HCT116 (cell line): ENCODE measurements around the gene CACNA2D3. TPM values are rescaled to one million over a fixed set of nuclear protein-coding genes. Genes with fewer than 3 reads are reported as not detected.

Experiments used
- ATAC-seq: fragments of 200-7000 bp; cut with Tn5 transposase; 2 replicates; pipeline ENCODE4 v1.9.1; 2020; ENCODE audit warnings: mild to moderate bottlenecking, moderate library complexity
- BruUV-seq: library from RNA; stranded (reverse); fragments of 400-500 nt; replicated peaks from 2 replicates; lab custom pipeline; 2021; lab: Mats Ljungman, UMichigan
- CTCF ChIA-PET: fragments of 300-600 bp; sonication (Branson Sonifier 250); formaldehyde crosslinking; loops from one replicate; lab custom pipeline; 2021; ENCODE audit warnings: antibody characterized with exemption; lab: Charles Lee
- POLR2A ChIA-PET: fragments of 300-600, 350-600 bp; sonication (Branson Sonifier 250); formaldehyde crosslinking; loops from one replicate; lab custom pipeline; 2021; ENCODE audit warnings: antibody characterized with exemption; lab: Charles Lee
- RAD21 ChIA-PET, 2 experiments: fragments of 300-600 bp; sonication (Branson Sonifier 250); formaldehyde crosslinking; loops; one replicate each; lab custom pipeline; 2023; ENCODE audit warnings: low total read pairs in 2 of 2; ENCODE audit not compliant: uncharacterized antibody in 2 of 2, unreplicated experiment in 2 of 2, low non-redundant PET in 1 of 2; lab: Charles Lee
- DNase-seq: peaks from one replicate; pipeline ENCODE4 v3.0.0-alpha.2; 2010; ENCODE audit warnings: low read depth, low spot score
- H2AFZ ChIP-seq: fragments of 200-600 bp; shearing (Covaris generic), sonication (generic); 2 replicates; pipeline ENCODE4 v1.6.1; 2017; ENCODE audit warnings: low read depth, mixed run types, mixed read lengths, antibody characterized with exemption, low read length; ENCODE audit not compliant: poor library complexity, severe bottlenecking
- H3K27ac ChIP-seq: 2 replicates; pipeline ENCODE4 v1.5.1; 2012; ENCODE audit warnings: low read depth, low read length
- H3K27me3 ChIP-seq: fragments of 200-600 bp; sonication (generic); 2 replicates; pipeline ENCODE4 v1.6.1; 2016; ENCODE audit warnings: mixed run types, low read length, mixed read lengths; ENCODE audit not compliant: insufficient read depth
- H3K36me3 ChIP-seq, 2 experiments: fragments of 200-500 bp in 1 of 2; fragments of 200-600 bp in 1 of 2; sonication (Bioruptor generic) in 1 of 2; sonication (generic) in 1 of 2; 2 replicates each; pipeline versions ENCODE4 v1.5.1 to v1.6.1; 2014 to 2016; ENCODE audit warnings: low read length in 2 of 2, inconsistent platforms in 1 of 2, mixed read lengths in 1 of 2, mixed run types in 1 of 2; ENCODE audit not compliant: insufficient read depth in 2 of 2, control insufficient read depth in 1 of 2
- H3K4me1 ChIP-seq, 2 experiments: fragments of 200-600 bp in 1 of 2; sonication (generic) in 1 of 2; 2 replicates each; pipeline versions ENCODE4 v1.5.1 to v1.6.1; 2012 to 2017; ENCODE audit warnings: low read length in 2 of 2, inconsistent platforms in 1 of 2, mild to moderate bottlenecking in 1 of 2, mixed read lengths in 1 of 2, mixed run types in 1 of 2, moderate library complexity in 1 of 2; ENCODE audit not compliant: insufficient read depth in 2 of 2, control insufficient read depth in 1 of 2
- H3K4me2 ChIP-seq: fragments of 200-600 bp; sonication (generic); 2 replicates; pipeline ENCODE4 v1.6.1; 2017; ENCODE audit warnings: mixed run types, low read length, mixed read lengths
- H3K4me3 ChIP-seq, 2 experiments: fragments of 200-600 bp in 1 of 2; sonication (generic) in 1 of 2; replicated peaks in 1 of 2; 2 replicates each; pipeline ENCODE4 v1.5.1; 2011 to 2016; ENCODE audit warnings: low read length in 2 of 2, control low read depth in 1 of 2, low read depth in 1 of 2, mild to moderate bottlenecking in 1 of 2, mixed read lengths in 1 of 2, mixed run types in 1 of 2
- H3K79me2 ChIP-seq: fragments of 200-600 bp; sonication (generic); 2 replicates; pipeline ENCODE4 v1.6.1; 2017; ENCODE audit warnings: mild to moderate bottlenecking, mixed run types, low read length, moderate library complexity, mixed read lengths; ENCODE audit not compliant: insufficient read depth
- H3K9ac ChIP-seq: fragments of 200-600 bp; sonication (generic); 2 replicates; pipeline ENCODE4 v1.6.1; 2016; ENCODE audit warnings: low read length, mixed read lengths
- H3K9me2 ChIP-seq: fragments of 200-600 bp; sonication (generic), shearing (Covaris generic); 2 replicates; pipeline ENCODE4 v1.6.1; 2017; ENCODE audit warnings: mixed run types, mild to moderate bottlenecking, moderate library complexity; ENCODE audit not compliant: insufficient read depth
- H3K9me3 ChIP-seq, 2 experiments: fragments of 200-500 bp in 1 of 2; fragments of 200-600 bp in 1 of 2; sonication (Bioruptor generic) in 1 of 2; sonication (generic) in 1 of 2; 2 replicates each; pipeline ENCODE4 v1.6.1; 2014 to 2017; ENCODE audit warnings: low read length in 2 of 2, mixed read lengths in 2 of 2, inconsistent platforms in 1 of 2, low read depth in 1 of 2, mild to moderate bottlenecking in 1 of 2, mixed run types in 1 of 2, moderate library complexity in 1 of 2; ENCODE audit not compliant: control insufficient read depth in 1 of 2, insufficient read depth in 1 of 2
- H4K20me1 ChIP-seq: fragments of 200-600 bp; sonication (generic), shearing (Covaris generic); 2 replicates; pipeline ENCODE4 v1.6.1; 2017; ENCODE audit warnings: mixed run types, mild to moderate bottlenecking, moderate library complexity; ENCODE audit not compliant: insufficient read depth
- CBX3 ChIP-seq: IDR thresholded peaks from 2 replicates; pipeline ENCODE4 v1.6.1; 2012; ENCODE audit warnings: low read depth
- ELF1 ChIP-seq: IDR thresholded peaks from 2 replicates; pipeline ENCODE4 v1.6.1; 2012; ENCODE audit warnings: low read depth, borderline replicate concordance
- EZH2phosphoT487 ChIP-seq: fragments of 200-600 bp; IDR thresholded peaks from 2 replicates; pipeline ENCODE4 v1.6.1; 2018; ENCODE audit warnings: antibody characterized with exemption, borderline replicate concordance
- FOSL1 ChIP-seq: IDR thresholded peaks from 2 replicates; pipeline ENCODE4 v1.6.1; 2012; ENCODE audit warnings: low read depth
- JUND ChIP-seq: IDR thresholded peaks from 2 replicates; pipeline ENCODE4 v1.6.1; 2012
- POLR2A ChIP-seq: IDR thresholded peaks from 2 replicates; pipeline ENCODE4 v1.7.0; 2011; ENCODE audit warnings: borderline replicate concordance; ENCODE audit not compliant: insufficient read depth, insufficient read length; ENCODE audit errors: extremely low read depth
- POLR2AphosphoS5 ChIP-seq: IDR thresholded peaks from 2 replicates; pipeline ENCODE4 v1.6.1; 2011; ENCODE audit warnings: mild to moderate bottlenecking, low read depth, low read length, moderate library complexity
- RAD21 ChIP-seq: IDR thresholded peaks from 2 replicates; pipeline ENCODE4 v1.6.1; 2012; ENCODE audit warnings: low read depth, mild to moderate bottlenecking
- TCF7L2 ChIP-seq: IDR thresholded peaks from 2 replicates; pipeline ENCODE4 v1.7.0; 2011; ENCODE audit warnings: borderline replicate concordance, inconsistent platforms; ENCODE audit not compliant: insufficient read depth, insufficient read length; ENCODE audit errors: extremely low read depth
- YY1 ChIP-seq: IDR thresholded peaks from 2 replicates; pipeline ENCODE4 v1.6.1; 2011; ENCODE audit warnings: low read length, low read depth, moderate library complexity, mild to moderate bottlenecking; ENCODE audit not compliant: insufficient replicate concordance; ENCODE audit errors: extremely low read depth
- ZFX ChIP-seq: fragments of 450-650 bp; IDR thresholded peaks from 2 replicates; pipeline ENCODE4 v1.6.1; 2017
- ZNF274 ChIP-seq: fragments of 200-500 bp; sonication (Bioruptor generic); IDR thresholded peaks from 2 replicates; pipeline ENCODE4 v1.6.1; 2014; ENCODE audit warnings: mild to moderate bottlenecking, low read depth, low read length, inconsistent platforms
- intact Hi-C: fragments of 100-400 bp; cut with micrococcal nuclease; formaldehyde crosslinking; loops from 2 replicates; pipeline ENCODE4 v1.10.0; 2022
- total RNA-seq: library from RNA; stranded (reverse); gene quantifications from one replicate; pipeline ENCODE4 v1.2.1, GENCODE V29; 2021; ENCODE audit not compliant: unreplicated experiment
- TF ChIP-seq, protein P1 (sequence below): IDR thresholded peaks from 2 replicates; pipeline ENCODE4 v1.6.1; 2012
- TF ChIP-seq, protein P2 (sequence below): IDR thresholded peaks from 2 replicates; pipeline ENCODE4 v1.6.1; 2011; ENCODE audit warnings: mild to moderate bottlenecking, low read length, moderate library complexity; ENCODE audit not compliant: insufficient replicate concordance; ENCODE audit errors: extremely low read depth
- TF ChIP-seq, protein P3 (sequence below): IDR thresholded peaks from 2 replicates; pipeline ENCODE4 v1.6.1; 2012
- TF ChIP-seq, protein P4 (sequence below): IDR thresholded peaks from 2 replicates; pipeline ENCODE4 v1.6.1; 2012; ENCODE audit warnings: low read depth
- TF ChIP-seq, protein P5 (sequence below), 3 experiments: fragments of 200-600 bp in 1 of 3; sonication (generic) in 1 of 3; IDR thresholded peaks in 2 of 3; conservative IDR thresholded peaks in 1 of 3; 2 replicates each; pipeline ENCODE4 v1.5.1; 2012 to 2017; ENCODE audit warnings: low read depth in 2 of 3, low read length in 2 of 3, antibody characterized with exemption in 1 of 3, borderline replicate concordance in 1 of 3, control low read depth in 1 of 3, mild to moderate bottlenecking in 1 of 3, mixed read lengths in 1 of 3, mixed run types in 1 of 3, moderate library complexity in 1 of 3; ENCODE audit not compliant: insufficient read depth in 1 of 3

CACNA2D3 gene
- total RNA-seq, 1 experiment from 2014 or later = 0.20 TPM

DNA sequence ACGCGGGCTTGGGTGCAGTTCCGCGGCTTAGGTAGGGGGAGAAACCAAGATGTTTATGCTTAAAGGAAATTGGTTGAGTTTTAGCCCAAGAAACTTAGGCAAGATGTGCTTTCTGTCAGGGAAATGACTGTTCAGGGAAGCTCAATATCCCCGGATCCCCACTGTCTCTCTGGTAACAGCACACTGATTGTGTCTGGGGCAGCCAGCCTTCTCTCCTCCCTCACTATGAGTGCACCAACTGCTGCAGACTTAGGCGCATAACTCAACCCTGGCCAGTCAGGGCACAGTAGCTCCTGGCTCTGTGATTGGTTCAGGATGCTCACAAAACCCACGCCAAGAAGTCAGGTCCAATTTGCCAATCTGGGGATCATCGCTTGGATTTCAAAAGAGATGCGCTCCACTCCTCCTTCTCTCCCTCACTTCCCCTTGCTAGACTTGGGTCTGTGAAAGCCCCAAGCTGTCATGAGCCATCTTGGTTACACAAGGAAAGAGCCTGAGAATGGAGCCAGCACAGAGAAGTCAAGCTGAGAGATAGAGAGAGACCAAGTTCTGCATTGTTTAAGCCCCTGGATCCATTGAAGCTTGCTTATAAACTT lies 42.5 kb upstream of the CACNA2D3 start:
- H3K27ac ChIP-seq = no peak overlapping the region
- no peak overlapping the region for H3K4me2 ChIP-seq
- intact Hi-C loops = no loop called here

More for the DNA sequence above, 42.5 kb upstream of the CACNA2D3 start:
- DNase-seq = no peak
- ATAC-seq = no peak
- Histone ChIP-seq H3K9me3 (no peaks in the 10 kb centered on the region), H3K4me3 (no peak overlapping the region), H3K9ac (no peak overlapping the region), H3K4me1 (no peaks in the 10 kb centered on the region), H4K20me1 (no peaks in the 10 kb centered on the region), H3K27me3 (peaks cover 40% of the 10 kb centered on the region), H3K36me3 (no peaks in the 10 kb centered on the region), H2AFZ (no peak overlapping the region), H3K9me2 (no peaks in the 10 kb centered on the region), H3K79me2 (no peaks in the 10 kb centered on the region)
- RAD21 ChIA-PET = no interaction called here
- no TSS peak for BruUV-seq
- POLR2A ChIA-PET = no interaction called here
- CTCF ChIA-PET = no interaction called here
- TF ChIP-seq ZFX (no peak), CBX3 (no peak), POLR2A (no peak), ELF1 (no peak), POLR2AphosphoS5 (no peak), FOSL1 (no peak), EZH2phosphoT487 (no peak), RAD21 (no peak), TCF7L2 (no peak), YY1 (no peak), ZNF274 (no peak), JUND (no peak)
- TF ChIP-seq, protein P1, sequence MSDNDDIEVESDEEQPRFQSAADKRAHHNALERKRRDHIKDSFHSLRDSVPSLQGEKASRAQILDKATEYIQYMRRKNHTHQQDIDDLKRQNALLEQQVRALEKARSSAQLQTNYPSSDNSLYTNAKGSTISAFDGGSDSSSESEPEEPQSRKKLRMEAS = no peak
- TF ChIP-seq, protein P2, sequence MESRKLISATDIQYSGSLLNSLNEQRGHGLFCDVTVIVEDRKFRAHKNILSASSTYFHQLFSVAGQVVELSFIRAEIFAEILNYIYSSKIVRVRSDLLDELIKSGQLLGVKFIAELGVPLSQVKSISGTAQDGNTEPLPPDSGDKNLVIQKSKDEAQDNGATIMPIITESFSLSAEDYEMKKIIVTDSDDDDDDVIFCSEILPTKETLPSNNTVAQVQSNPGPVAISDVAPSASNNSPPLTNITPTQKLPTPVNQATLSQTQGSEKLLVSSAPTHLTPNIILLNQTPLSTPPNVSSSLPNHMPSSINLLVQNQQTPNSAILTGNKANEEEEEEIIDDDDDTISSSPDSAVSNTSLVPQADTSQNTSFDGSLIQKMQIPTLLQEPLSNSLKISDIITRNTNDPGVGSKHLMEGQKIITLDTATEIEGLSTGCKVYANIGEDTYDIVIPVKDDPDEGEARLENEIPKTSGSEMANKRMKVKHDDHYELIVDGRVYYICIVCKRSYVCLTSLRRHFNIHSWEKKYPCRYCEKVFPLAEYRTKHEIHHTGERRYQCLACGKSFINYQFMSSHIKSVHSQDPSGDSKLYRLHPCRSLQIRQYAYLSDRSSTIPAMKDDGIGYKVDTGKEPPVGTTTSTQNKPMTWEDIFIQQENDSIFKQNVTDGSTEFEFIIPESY = no peak
- TF ChIP-seq, protein P3, sequence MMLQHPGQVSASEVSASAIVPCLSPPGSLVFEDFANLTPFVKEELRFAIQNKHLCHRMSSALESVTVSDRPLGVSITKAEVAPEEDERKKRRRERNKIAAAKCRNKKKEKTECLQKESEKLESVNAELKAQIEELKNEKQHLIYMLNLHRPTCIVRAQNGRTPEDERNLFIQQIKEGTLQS = no peak
- TF ChIP-seq, protein P4, sequence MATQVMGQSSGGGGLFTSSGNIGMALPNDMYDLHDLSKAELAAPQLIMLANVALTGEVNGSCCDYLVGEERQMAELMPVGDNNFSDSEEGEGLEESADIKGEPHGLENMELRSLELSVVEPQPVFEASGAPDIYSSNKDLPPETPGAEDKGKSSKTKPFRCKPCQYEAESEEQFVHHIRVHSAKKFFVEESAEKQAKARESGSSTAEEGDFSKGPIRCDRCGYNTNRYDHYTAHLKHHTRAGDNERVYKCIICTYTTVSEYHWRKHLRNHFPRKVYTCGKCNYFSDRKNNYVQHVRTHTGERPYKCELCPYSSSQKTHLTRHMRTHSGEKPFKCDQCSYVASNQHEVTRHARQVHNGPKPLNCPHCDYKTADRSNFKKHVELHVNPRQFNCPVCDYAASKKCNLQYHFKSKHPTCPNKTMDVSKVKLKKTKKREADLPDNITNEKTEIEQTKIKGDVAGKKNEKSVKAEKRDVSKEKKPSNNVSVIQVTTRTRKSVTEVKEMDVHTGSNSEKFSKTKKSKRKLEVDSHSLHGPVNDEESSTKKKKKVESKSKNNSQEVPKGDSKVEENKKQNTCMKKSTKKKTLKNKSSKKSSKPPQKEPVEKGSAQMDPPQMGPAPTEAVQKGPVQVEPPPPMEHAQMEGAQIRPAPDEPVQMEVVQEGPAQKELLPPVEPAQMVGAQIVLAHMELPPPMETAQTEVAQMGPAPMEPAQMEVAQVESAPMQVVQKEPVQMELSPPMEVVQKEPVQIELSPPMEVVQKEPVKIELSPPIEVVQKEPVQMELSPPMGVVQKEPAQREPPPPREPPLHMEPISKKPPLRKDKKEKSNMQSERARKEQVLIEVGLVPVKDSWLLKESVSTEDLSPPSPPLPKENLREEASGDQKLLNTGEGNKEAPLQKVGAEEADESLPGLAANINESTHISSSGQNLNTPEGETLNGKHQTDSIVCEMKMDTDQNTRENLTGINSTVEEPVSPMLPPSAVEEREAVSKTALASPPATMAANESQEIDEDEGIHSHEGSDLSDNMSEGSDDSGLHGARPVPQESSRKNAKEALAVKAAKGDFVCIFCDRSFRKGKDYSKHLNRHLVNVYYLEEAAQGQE = no peak
- TF ChIP-seq, protein P5, sequence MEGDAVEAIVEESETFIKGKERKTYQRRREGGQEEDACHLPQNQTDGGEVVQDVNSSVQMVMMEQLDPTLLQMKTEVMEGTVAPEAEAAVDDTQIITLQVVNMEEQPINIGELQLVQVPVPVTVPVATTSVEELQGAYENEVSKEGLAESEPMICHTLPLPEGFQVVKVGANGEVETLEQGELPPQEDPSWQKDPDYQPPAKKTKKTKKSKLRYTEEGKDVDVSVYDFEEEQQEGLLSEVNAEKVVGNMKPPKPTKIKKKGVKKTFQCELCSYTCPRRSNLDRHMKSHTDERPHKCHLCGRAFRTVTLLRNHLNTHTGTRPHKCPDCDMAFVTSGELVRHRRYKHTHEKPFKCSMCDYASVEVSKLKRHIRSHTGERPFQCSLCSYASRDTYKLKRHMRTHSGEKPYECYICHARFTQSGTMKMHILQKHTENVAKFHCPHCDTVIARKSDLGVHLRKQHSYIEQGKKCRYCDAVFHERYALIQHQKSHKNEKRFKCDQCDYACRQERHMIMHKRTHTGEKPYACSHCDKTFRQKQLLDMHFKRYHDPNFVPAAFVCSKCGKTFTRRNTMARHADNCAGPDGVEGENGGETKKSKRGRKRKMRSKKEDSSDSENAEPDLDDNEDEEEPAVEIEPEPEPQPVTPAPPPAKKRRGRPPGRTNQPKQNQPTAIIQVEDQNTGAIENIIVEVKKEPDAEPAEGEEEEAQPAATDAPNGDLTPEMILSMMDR (IDR thresholded peaks at IDR 0.05 in 2 of 3, conservative IDR thresholded peaks at IDR 0.05 in 1 of 3; ENCODE audit: borderline replicate concordance in 1 of 3, insufficient read depth in 1 of 3, low read depth in 2 of 3, low read length in 2 of 3) = no peak
